ENCODE data around the gene ZSCAN5B. TPM values are rescaled to one million over a fixed set of nuclear protein-coding genes. Genes with fewer than 3 reads are reported as not detected.

ZSCAN5B gene
- polyA plus RNA-seq, 1 experiment: 0.17 TPM

DNA sequence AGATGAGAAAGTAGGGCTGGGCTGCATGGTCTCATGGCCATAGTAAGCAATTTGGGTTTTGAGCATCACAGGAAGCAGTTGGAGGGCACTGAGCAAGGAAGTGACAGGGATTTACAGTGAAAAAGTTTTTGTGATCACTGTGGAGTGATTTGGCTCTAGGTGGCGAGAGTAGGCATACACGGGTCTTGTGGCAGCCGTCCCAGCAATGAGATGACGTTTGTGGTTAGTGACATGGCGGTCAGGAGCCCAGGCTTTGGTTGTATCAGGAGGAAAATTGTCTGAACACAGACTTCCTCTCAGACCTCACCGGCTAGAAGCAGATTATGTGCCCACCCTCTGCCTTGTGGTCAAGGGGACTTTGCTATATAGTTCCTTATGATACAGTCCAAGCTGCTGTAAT lies 53.2 kb downstream of the ZSCAN5B start:
- TF ChIP-seq CTCF (IDR thresholded peaks at IDR 0.05; ENCODE audit: insufficient read depth, low read depth, low read length): no peak
- ChIA-PET POLR2A (no interaction called here), CTCF (interaction anchor here (1.5 kb wide), 1 partner anchor 68 kb away, joined by 4 read pairs; no protein-coding TSS in a partner anchor)
- no peak for DNase-seq (ENCODE audit: low read depth)
- Histone ChIP-seq H3K4me3 (ENCODE audit: low read depth, low read length) (no peak overlapping the region), H3K27me3 (ENCODE audit: control insufficient read depth, insufficient read depth, low read length) (no peaks in the 10 kb centered on the region), H3K36me3 (ENCODE audit: control insufficient read depth, insufficient read depth, low read length) (peaks cover 9% of the 10 kb centered on the region)

- Histone ChIP-seq H3K27me3 (ENCODE audit: control insufficient read depth, insufficient read depth, low read length) (no peaks in the 10 kb centered on the region), H3K4me3 (ENCODE audit: low read depth, low read length) (no peak overlapping the region), H3K36me3 (ENCODE audit: control insufficient read depth, insufficient read depth, low read length) (peaks cover 6% of the 10 kb centered on the region)
- CTCF ChIA-PET: interaction anchor here (1.3 to 2.4 kb wide), 3 partner anchors 12 to 66 kb away, joined by 4 to 8 read pairs (median 7); no protein-coding TSS in a partner anchor
- TF ChIP-seq CTCF (IDR thresholded peaks at IDR 0.05; ENCODE audit: insufficient read depth, low read depth, low read length): no peak
- no peak for DNase-seq (ENCODE audit: low read depth)
- POLR2A ChIA-PET: no interaction called here
Measured at GRCh38 chr19:56142897-56143434, 54.6 kb downstream of the ZSCAN5B start.

GRCh38 chr19:56142087-56142787 lies 55.3 kb downstream of the ZSCAN5B start:
- CTCF ChIA-PET: interaction anchor here (0.6 to 2.4 kb wide), 3 partner anchors 13 to 509 kb away, joined by 3 to 8 read pairs (median 7); no protein-coding TSS in a partner anchor
- H3K36me3 ChIP-seq (ENCODE audit: control insufficient read depth, insufficient read depth, low read length): peaks cover 3% of the 10 kb centered on the region
- no peaks in the 10 kb centered on the region for H3K27me3 ChIP-seq (ENCODE audit: control insufficient read depth, insufficient read depth, low read length)
- no peak for DNase-seq (ENCODE audit: low read depth)
- peak overlapping the region; percentile 83 for H3K4me3 ChIP-seq (ENCODE audit: low read depth, low read length)
- no peak for TF ChIP-seq CTCF (IDR thresholded peaks at IDR 0.05; ENCODE audit: insufficient read depth, low read depth, low read length)
- POLR2A ChIA-PET: no interaction called here

GRCh38 chr19:56141417-56141993 lies 56.1 kb downstream of the ZSCAN5B start:
- CTCF ChIA-PET: interaction anchor here (2.0 to 2.4 kb wide), 2 partner anchors 14 to 61 kb away, joined by 8 to 9 read pairs; no protein-coding TSS in a partner anchor

More at GRCh38 chr19:56141417-56141993, 56.1 kb downstream of the ZSCAN5B start:
- Histone ChIP-seq H3K36me3 (ENCODE audit: control insufficient read depth, insufficient read depth, low read length) (peaks cover 3% of the 10 kb centered on the region), H3K27me3 (ENCODE audit: control insufficient read depth, insufficient read depth, low read length) (no peaks in the 10 kb centered on the region), H3K4me3 (ENCODE audit: low read depth, low read length) (peak overlapping the region; percentile 83)
- POLR2A ChIA-PET: no interaction called here
- no peak for DNase-seq (ENCODE audit: low read depth)
- no peak for TF ChIP-seq CTCF (IDR thresholded peaks at IDR 0.05; ENCODE audit: insufficient read depth, low read depth, low read length)

Measured in BJ (cell line).